ENCODE data around the gene SLC9A4. TPM values are rescaled to one million over a fixed set of nuclear protein-coding genes. Genes with fewer than 3 reads are reported as not detected.

Gene SLC9A4
- total RNA-seq, 5 donors from 2014 or later (not counting 1 experiment from before 2014, with no cell fraction given) = 0.09 to 0.13 TPM; not detected in 3

Other genes with a start within 250 kb of the SLC9A4 start
- gene IL1RL1, start 161.7 kb upstream of the SLC9A4 start, total RNA-seq = 1 to 10 TPM in 1 of 5 donors, under 1 TPM in 4; 0.15 to 1.4 (median 0.35) TPM
- gene IL18R1, start 117.4 kb upstream of the SLC9A4 start, total RNA-seq = 10 to 100 TPM in 3 of 5 donors, 1 to 10 TPM in 2; 4.8 to 12.5 (median 10.1) TPM
- 1 to 10 TPM; 2.5 to 9.9 (median 6.4) TPM for gene IL18RAP, start 50.1 kb upstream of the SLC9A4 start, total RNA-seq
- gene SLC9A2, start 146.3 kb downstream of the SLC9A4 start, total RNA-seq = not detected